Breast epithelium (tissue), 4 donors: ENCODE data around the gene RXFP4. TPM values are rescaled to one million over a fixed set of nuclear protein-coding genes. Genes with fewer than 3 reads are reported as not detected.
A peak's percentile ranks its signal among the peaks of the same experiment; 100 is the strongest.

ENCODE experiments used
- DNase-seq, 2 donors: peaks; one replicate each; pipeline ENCODE4 v3.0.0-alpha.2; 2019; ENCODE audit warnings: low spot score in 2 of 2
- H3K27ac ChIP-seq, 2 donors: fragments of 200-600 bp; sonication (generic) in 1 of 2; one replicate each; pipeline ENCODE4 v1.5.1; 2016 to 2019; ENCODE audit warnings: mild to moderate bottlenecking in 1 of 2
- H3K27me3 ChIP-seq, 2 donors: fragments of 200-600 bp; sonication (generic) in 1 of 2; one replicate each; pipeline versions ENCODE4 v1.5.1 to v1.6.0; 2017 to 2019; ENCODE audit warnings: control low read depth in 1 of 2, mild to moderate bottlenecking in 1 of 2
- H3K36me3 ChIP-seq: fragments of 200-600 bp; one replicate; pipeline ENCODE4 v1.5.1; 2019
- H3K4me1 ChIP-seq, 2 donors: fragments of 200-600 bp; sonication (generic); one replicate each; pipeline ENCODE4 v1.5.1; 2016 to 2019; ENCODE audit warnings: control low read depth in 1 of 2
- H3K4me3 ChIP-seq, 3 donors: fragments of 200-600 bp; sonication (generic); 1 replicate in 2 of 3; 2 replicates in 1 of 3; pipeline ENCODE4 v1.5.1; 2016 to 2019; ENCODE audit warnings: mild to moderate bottlenecking in 3 of 3, moderate library complexity in 2 of 3
- H3K9me3 ChIP-seq, 2 donors: fragments of 200-600 bp; sonication (generic) in 1 of 2; one replicate each; pipeline ENCODE4 v1.5.1; 2016 to 2019; ENCODE audit warnings: control low read depth in 1 of 2
- POLR2A ChIP-seq: fragments of 450-650 bp; IDR thresholded peaks from one replicate; pipeline ENCODE4 v1.6.1; 2016; ENCODE audit warnings: antibody characterized with exemption, mild to moderate bottlenecking, moderate library complexity
- POLR2AphosphoS5 ChIP-seq, 3 donors: sonication (generic); formaldehyde crosslinking; IDR thresholded peaks; one replicate each; pipeline ENCODE4 v1.6.1; 2017; ENCODE audit warnings: antibody characterized with exemption in 3 of 3
- intact Hi-C: fragments of 100-400 bp; cut with DNase I; formaldehyde crosslinking; loops from one replicate; pipeline ENCODE4 v1.15.1; 2023; ENCODE audit warnings: low total_unique reads
- total RNA-seq, 3 donors: library from RNA; depleted of rRNA; stranded (reverse); fragments of >200 nt; gene quantifications; one replicate each; pipeline ENCODE4 v1.1.0, GENCODE V29; 2016
- TF ChIP-seq, protein P1 (sequence below), 3 donors: fragments of 450-650 bp; IDR thresholded peaks; one replicate each; pipeline ENCODE4 v1.5.1; 2016 to 2017; ENCODE audit warnings: antibody characterized with exemption in 3 of 3, mild to moderate bottlenecking in 3 of 3, moderate library complexity in 3 of 3

The RXFP4 gene
- total RNA-seq, 3 donors from 2014 or later, result not detected

DNA sequence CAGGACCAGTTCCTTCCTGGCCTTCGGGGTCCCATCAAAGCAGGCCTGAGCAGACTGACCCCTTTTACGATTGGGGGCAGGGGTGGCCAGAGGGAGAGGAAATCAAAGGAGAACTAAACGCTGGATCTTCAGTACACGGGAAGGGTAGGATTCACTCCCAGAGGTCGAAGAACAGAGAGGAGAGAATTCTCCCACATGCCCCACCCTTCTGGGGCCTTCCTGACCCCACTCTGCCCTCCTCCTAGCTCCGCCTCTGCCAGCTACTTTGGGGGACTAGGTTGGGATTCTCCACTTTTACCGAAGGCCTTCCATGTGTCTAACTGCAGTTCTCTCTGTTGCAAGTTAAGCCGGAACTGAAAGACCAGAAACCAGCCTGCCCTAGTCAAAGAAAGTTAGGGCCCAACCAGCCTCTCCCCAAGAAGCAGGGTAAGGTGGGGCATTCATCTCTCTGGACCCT, 37.6 kb downstream of the RXFP4 start:
- no peak for TF ChIP-seq POLR2A
- TF ChIP-seq POLR2AphosphoS5 (IDR thresholded peaks at IDR 0.05), result no peak
- Histone ChIP-seq H3K27me3 (no peaks in the 10 kb centered on the region), H3K4me3 (peak overlapping the region; percentile 87 to 98 (median 95)), H3K9me3 (no peaks in the 10 kb centered on the region), H3K36me3 (no peaks in the 10 kb centered on the region), H3K4me1 (peaks cover 20 to 36% of the 10 kb centered on the region in 2 donors), H3K27ac (peak overlapping the region; percentile 96 to 99)
- no peak for DNase-seq
- intact Hi-C loops, result no loop called here

DNA sequence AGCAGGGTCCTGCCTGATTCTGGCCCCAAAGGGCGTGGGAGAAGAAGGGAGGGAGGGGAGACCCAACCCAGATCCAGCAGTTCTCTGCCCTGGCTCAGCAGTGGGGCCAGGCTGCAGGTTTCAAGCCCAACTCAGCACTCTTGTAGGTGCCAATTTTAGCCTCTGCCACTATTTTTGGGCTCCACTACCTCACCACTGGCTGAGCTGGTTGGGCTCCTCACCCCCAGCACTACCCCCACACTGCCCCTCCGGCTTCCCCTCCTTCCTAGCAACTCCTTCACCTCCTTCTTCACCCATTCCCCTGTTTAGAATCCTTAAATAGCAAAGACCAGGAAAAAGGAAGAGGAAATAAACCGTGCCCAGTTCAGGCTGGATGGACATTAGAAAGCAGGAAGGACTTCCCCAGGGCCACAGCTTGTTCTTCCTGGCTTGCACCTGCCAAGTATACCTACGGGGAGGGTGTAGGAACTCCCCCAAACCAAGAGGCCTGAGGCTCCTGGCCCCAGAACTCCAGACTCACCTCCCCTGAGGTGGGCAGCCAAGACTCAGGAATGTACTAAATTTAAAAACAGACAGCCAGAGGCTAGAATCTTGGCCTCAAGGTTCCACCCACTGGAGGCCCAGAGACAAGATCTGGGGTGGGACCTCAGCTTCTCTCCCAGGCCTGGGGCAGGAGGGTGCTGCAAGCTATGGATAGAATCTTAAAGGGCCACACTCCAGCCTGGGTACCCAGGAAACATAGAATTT, 38.3 kb downstream of the RXFP4 start:
- DNase-seq, result no peak

DNA sequence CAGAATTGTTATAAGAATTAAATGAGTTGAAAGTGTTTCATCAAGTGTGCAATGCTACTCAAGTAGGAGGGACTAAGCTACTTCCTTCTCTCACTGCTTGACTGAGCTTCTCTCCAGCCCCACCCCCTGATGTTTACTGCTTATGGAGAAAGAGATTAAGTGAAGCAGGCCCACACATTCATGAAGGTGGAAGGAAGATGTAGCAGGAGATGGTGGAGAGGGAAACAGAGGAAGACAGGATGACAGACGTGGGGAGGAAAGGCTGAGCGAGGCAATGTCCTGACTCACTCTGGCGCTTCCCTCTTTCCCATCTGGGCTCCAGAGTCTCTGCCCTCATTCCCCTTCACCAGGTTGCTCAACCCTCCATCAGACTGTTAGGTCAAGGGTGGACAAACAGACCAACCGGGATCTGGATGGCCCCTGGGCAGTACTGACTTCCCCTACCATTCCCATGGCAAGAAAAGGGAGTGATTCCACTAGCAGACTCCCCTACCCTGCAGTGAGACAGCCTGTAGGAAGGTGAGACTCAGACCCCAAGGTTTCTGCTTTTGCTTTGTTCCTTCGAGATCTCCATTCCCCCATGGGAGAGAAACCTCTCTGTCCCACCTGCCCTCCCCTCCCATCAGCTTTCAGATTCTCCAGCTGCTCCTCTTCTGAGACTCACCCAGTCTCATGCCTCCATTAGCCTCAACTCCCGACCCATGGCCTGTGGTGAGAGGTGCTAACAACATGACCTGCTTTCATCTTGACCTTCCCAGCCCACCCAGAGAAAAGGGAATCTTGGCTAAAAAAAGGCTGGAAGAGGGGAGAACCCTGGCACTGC, 40.0 kb downstream of the RXFP4 start:
- Histone ChIP-seq H3K36me3 (no peaks in the 10 kb centered on the region), H3K27me3 (no peaks in the 10 kb centered on the region), H3K27ac (peak overlapping the region; percentile 96 to 99), H3K4me1 (peaks cover 7 to 21% of the 10 kb centered on the region in 2 donors), H3K9me3 (no peaks in the 10 kb centered on the region), H3K4me3 (peak overlapping the region in 1 of 3 donors; percentile 42)
- TF ChIP-seq, protein P1, sequence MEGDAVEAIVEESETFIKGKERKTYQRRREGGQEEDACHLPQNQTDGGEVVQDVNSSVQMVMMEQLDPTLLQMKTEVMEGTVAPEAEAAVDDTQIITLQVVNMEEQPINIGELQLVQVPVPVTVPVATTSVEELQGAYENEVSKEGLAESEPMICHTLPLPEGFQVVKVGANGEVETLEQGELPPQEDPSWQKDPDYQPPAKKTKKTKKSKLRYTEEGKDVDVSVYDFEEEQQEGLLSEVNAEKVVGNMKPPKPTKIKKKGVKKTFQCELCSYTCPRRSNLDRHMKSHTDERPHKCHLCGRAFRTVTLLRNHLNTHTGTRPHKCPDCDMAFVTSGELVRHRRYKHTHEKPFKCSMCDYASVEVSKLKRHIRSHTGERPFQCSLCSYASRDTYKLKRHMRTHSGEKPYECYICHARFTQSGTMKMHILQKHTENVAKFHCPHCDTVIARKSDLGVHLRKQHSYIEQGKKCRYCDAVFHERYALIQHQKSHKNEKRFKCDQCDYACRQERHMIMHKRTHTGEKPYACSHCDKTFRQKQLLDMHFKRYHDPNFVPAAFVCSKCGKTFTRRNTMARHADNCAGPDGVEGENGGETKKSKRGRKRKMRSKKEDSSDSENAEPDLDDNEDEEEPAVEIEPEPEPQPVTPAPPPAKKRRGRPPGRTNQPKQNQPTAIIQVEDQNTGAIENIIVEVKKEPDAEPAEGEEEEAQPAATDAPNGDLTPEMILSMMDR (IDR thresholded peaks at IDR 0.05), result no peak
- peak in 1 of 3 donors; percentile 49 for TF ChIP-seq POLR2AphosphoS5 (IDR thresholded peaks at IDR 0.05)
- intact Hi-C loops, result no loop called here
- DNase-seq, result no peak

More for the DNA sequence above, 38.3 kb downstream of the RXFP4 start:
- no peak for TF ChIP-seq POLR2AphosphoS5 (IDR thresholded peaks at IDR 0.05)
- peak; percentile 1 for TF ChIP-seq POLR2A
- Histone ChIP-seq H3K4me1 (peaks cover 15 to 29% of the 10 kb centered on the region in 2 donors), H3K27me3 (no peaks in the 10 kb centered on the region), H3K36me3 (no peaks in the 10 kb centered on the region), H3K4me3 (peak overlapping the region; percentile 87 to 98 (median 95)), H3K27ac (peak overlapping the region; percentile 96 to 99), H3K9me3 (no peaks in the 10 kb centered on the region)
- intact Hi-C loops, result no loop called here

DNA sequence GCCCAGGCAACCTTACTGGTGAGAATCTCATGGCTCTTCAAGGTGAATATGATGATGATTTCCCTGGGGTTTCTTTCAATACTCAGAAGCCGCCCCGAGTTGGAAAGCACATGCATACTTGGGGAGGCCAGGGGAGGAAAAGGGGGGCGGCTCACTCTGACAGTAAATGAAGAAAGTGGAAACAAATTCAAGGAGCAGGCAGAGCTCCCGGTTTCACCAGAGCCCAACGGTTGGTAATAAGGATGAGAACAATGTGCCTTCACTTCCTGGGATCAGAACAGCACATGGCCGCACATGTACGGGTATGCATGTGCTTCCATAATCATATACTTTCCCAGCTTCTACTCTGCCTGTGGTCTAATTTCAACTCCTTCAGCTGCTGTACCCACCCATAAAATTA, 40.7 kb downstream of the RXFP4 start:
- TF ChIP-seq, protein P1 (IDR thresholded peaks at IDR 0.05), result no peak
- TF ChIP-seq POLR2AphosphoS5 (IDR thresholded peaks at IDR 0.05) (no peak), POLR2A (no peak)
- intact Hi-C loops, result no loop called here
- Histone ChIP-seq H3K27ac (peak overlapping the region; percentile 96 to 99), H3K4me3 (peak overlapping the region in 2 of 3 donors; percentile 2 to 42), H3K4me1 (peaks cover 7 to 21% of the 10 kb centered on the region in 2 donors), H3K36me3 (no peaks in the 10 kb centered on the region), H3K9me3 (no peaks in the 10 kb centered on the region), H3K27me3 (no peaks in the 10 kb centered on the region)
- DNase-seq, result no peak

DNA sequence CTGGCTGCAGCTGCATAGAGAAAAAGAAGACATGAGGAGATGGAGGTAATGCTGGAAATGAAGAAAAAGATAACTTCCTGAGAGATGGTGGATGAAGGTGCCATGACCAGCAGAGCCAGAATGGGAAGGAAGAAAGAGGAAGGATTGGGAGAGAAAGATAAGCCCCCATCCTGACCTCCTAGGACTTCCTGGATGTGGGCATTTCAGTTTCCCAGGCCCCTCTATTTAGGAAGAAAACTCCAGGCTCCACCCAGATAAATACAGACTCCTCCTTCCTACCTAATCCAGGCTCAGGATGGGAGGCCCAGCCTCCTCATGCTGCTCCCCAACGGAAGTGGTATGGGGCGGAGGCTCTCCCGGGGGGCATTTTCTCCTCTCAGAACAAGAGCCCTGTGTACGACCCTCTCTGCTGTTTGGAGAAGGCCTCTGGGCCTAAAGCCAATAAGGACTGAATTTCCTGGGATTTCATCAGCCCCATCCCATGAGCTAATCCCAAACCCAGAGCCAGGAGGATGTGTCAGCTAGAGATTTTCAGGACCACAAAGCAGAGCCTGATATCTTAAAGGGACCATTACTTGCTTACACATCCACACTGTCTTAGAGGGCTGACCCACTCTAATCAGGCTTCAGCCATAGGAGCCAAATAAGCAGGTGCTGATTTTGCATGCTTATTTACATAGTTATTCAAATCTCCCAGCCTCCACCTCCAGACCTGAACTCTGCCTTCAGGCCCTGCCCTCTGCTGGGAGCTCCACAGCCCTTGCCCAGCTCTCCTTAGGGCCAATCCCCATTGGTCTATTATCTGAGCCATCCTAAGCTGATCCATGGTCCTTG, 42.0 kb downstream of the RXFP4 start:
- H3K9me3 ChIP-seq, result no peaks in the 10 kb centered on the region
- TF ChIP-seq, protein P1 (IDR thresholded peaks at IDR 0.05), result no peak
- TF ChIP-seq POLR2AphosphoS5 (IDR thresholded peaks at IDR 0.05) (peak in 2 of 3 donors; percentile 27 to 31), POLR2A (no peak)
- H3K27ac ChIP-seq, result peak overlapping the region; percentile 71 to 96
- no peak for DNase-seq
- H3K4me3 ChIP-seq, result peak overlapping the region; percentile 7 to 42 (median 20)
- no peaks in the 10 kb centered on the region for H3K27me3 ChIP-seq
- intact Hi-C loops, result no loop called here
- peaks cover 7 to 21% of the 10 kb centered on the region in 2 donors for H3K4me1 ChIP-seq
- H3K36me3 ChIP-seq, result no peaks in the 10 kb centered on the region
